Kidney (tissue), 14 donors: ENCODE results near the gene CEMIP2. TPM values are rescaled to one million over a fixed set of nuclear protein-coding genes. Genes with fewer than 3 reads are reported as not detected.

Experiments
- DNase-seq, 5 donors: peaks; one replicate each; pipeline ENCODE4 v3.0.0-alpha.2; 2013 to 2020
- FAIRE-seq: peaks from 2 replicates; lab custom pipeline; 2012; peaks lifted over from hg19 to GRCh38; lab: Jason Lieb, UNC
- H3K27ac ChIP-seq, 2 donors: one replicate each; pipeline ENCODE4 v1.7.0; 2013; ENCODE audit warnings: low read depth in 2 of 2, low read length in 2 of 2, inconsistent platforms in 1 of 2
- H3K27me3 ChIP-seq: one replicate; pipeline ENCODE4 v1.7.1; 2013; ENCODE audit warnings: low read length, inconsistent platforms; ENCODE audit not compliant: control insufficient read depth, insufficient read depth
- H3K36me3 ChIP-seq, 3 donors: one replicate each; pipeline versions ENCODE4 v1.7.0 to v1.7.1; 2013; ENCODE audit warnings: low read length in 3 of 3, control low read depth in 1 of 3, inconsistent platforms in 1 of 3; ENCODE audit not compliant: insufficient read depth in 3 of 3, control insufficient read depth in 2 of 3
- H3K4me1 ChIP-seq, 3 donors: one replicate each; pipeline versions ENCODE4 v1.7.0 to v1.7.1; 2013; ENCODE audit warnings: low read length in 3 of 3, inconsistent platforms in 1 of 3, low read depth in 1 of 3; ENCODE audit not compliant: control insufficient read depth in 2 of 3, insufficient read depth in 2 of 3
- H3K4me3 ChIP-seq, 3 donors: one replicate each; pipeline versions ENCODE4 v1.7.0 to v1.8.1; 2013; ENCODE audit warnings: low read length in 3 of 3, control low read depth in 1 of 3, inconsistent platforms in 1 of 3
- H3K9ac ChIP-seq, 3 donors: one replicate each; pipeline versions ENCODE4 v1.7.0 to v1.7.1; 2013; ENCODE audit warnings: low read length in 3 of 3, control low read depth in 1 of 3, inconsistent platforms in 1 of 3
- H3K9me3 ChIP-seq, 3 donors: one replicate each; pipeline versions ENCODE4 v1.7.0 to v1.7.1; 2013; ENCODE audit warnings: low read length in 3 of 3, control low read depth in 1 of 3, inconsistent platforms in 1 of 3; ENCODE audit not compliant: control insufficient read depth in 2 of 3, insufficient read depth in 1 of 3
- CTCF ChIP-seq: IDR thresholded peaks from 3 replicates; pipeline ENCODE4 v1.5.1; 2012; ENCODE audit warnings: mild to moderate bottlenecking, moderate library complexity, borderline replicate concordance; ENCODE audit not compliant: insufficient read depth; ENCODE audit errors: extremely low read depth
- intact Hi-C: fragments of 100-400 bp; cut with DNase I; formaldehyde crosslinking; loops from one replicate; pipeline ENCODE4 v1.11.1; 2022
- polyA plus RNA-seq: library from polyadenylated mRNA; stranded (reverse); fragments of 350-450 nt; fragmentation: Illumina TruSeq; extraction: RNeasy Lipid Tissue Mini Kit (QIAGEN cat#74804); gene quantifications from one replicate; pipeline ENCODE4 v1.2.3, GENCODE V29; 2014; ENCODE audit warnings: low read depth, low replicate concordance; ENCODE audit not compliant: insufficient read depth
- total RNA-seq: library from RNA; stranded (reverse); fragmentation: NEBNext Ultra II Directional; extraction: Animal tissue kit (Norgen Biotek cat#: 25700); gene quantifications from one replicate; pipeline ENCODE4 v1.2.1, GENCODE V29; 2021
- donor health status: control.
- donor health status: control.
- donor health status: control.
- donor health status: control.
- donor health status: control.
- donor health status: DM: yes; HTN: yes; CAD: no.
- donor health status: Normal renal cell carcinoma (clear cell type).

CEMIP2 gene
- total and polyA plus RNA-seq, 2 donors from 2014 or later = 13.9 to 70.7 TPM

- intact Hi-C loops = no loop called here
- DNase-seq = no peak
- FAIRE-seq = no peak
- Histone ChIP-seq H3K4me1 (peaks cover 3 to 19% (median 7%) of the 10 kb centered on the region in 3 donors), H3K27ac (no peak overlapping the region), H3K9ac (no peak overlapping the region), H3K27me3 (no peaks in the 10 kb centered on the region), H3K4me3 (no peak overlapping the region), H3K9me3 (no peaks in the 10 kb centered on the region), H3K36me3 (no peaks in the 10 kb centered on the region)
- TF ChIP-seq CTCF = no peak
These were observed 91.9 kb downstream of the CEMIP2 start for GRCh38 chr9:71676460-71676859.

GRCh38 chr9:71675857-71676165 lies 92.5 kb downstream of the CEMIP2 start:
- TF ChIP-seq CTCF = no peak
- intact Hi-C loops = no loop called here
- no peak overlapping the region for H3K4me3 ChIP-seq
- FAIRE-seq = no peak
- no peak for DNase-seq
- no peak overlapping the region for H3K27ac ChIP-seq
- H3K4me1 ChIP-seq = peaks cover 3 to 19% (median 4%) of the 10 kb centered on the region in 3 donors
- no peaks in the 10 kb centered on the region for H3K27me3 ChIP-seq
- H3K9me3 ChIP-seq = no peaks in the 10 kb centered on the region
- H3K9ac ChIP-seq = no peak overlapping the region
- no peaks in the 10 kb centered on the region for H3K36me3 ChIP-seq

- FAIRE-seq (no peak), DNase-seq (no peak)
- Histone ChIP-seq H3K27ac (no peak overlapping the region), H3K27me3 (no peaks in the 10 kb centered on the region), H3K9me3 (no peaks in the 10 kb centered on the region), H3K9ac (no peak overlapping the region), H3K36me3 (no peaks in the 10 kb centered on the region), H3K4me3 (no peak overlapping the region), H3K4me1 (peaks cover 0 to 15% (median 4%) of the 10 kb centered on the region in 3 donors)
- intact Hi-C loops = no loop called here
- no peak for TF ChIP-seq CTCF
These were observed 93.0 kb downstream of the CEMIP2 start for GRCh38 chr9:71675105-71675856.
